ENCODE results near the gene CDA.

CDA gene

GRCh38 chr1:20633190-20634064 lies 44.5 kb downstream of the CDA start, which contains the start of gene PINK1:
Gene PINK1, plus strand, starts transcription at chr1:20633458. Its CDS starts 91 bp downstream, at chr1:20633549.
- ChIA-PET CTCF (interaction anchor here (0.6 to 14.5 kb wide), 40 partner anchors 7 to 910 kb away, joined by 3 to 323 read pairs (median 5); partner anchors contain the start of genes CDA, DDOST and FAM43B), POLR2A (interaction anchor here (0.6 to 1.1 kb wide), 3 partner anchors 13 to 58 kb away, joined by 3 to 5 read pairs (median 5); no protein-coding TSS in a partner anchor)
- peak; percentile 94 for TF ChIP-seq CTCF (IDR thresholded peaks at IDR 0.05; ENCODE audit: insufficient read depth, low read length, missing control alignments)
- no peak for DNase-seq (ENCODE audit: low read depth, low spot score)
- H3K4me3 ChIP-seq (ENCODE audit: low read depth, low read length): peak within 1 kb of the TSS; percentile 79

GRCh38 chr1:20634065-20634593 lies 45.2 kb downstream of the CDA start:
- ChIA-PET POLR2A (interaction anchor here (0.6 to 1.1 kb wide), 3 partner anchors 12 to 59 kb away, joined by 3 to 5 read pairs (median 5); no protein-coding TSS in a partner anchor), CTCF (interaction anchor here (0.6 to 14.5 kb wide), 27 partner anchors 7 to 909 kb away, joined by 3 to 323 read pairs (median 6); partner anchors contain the start of genes CDA and DDOST)
- no peak for TF ChIP-seq CTCF (IDR thresholded peaks at IDR 0.05; ENCODE audit: insufficient read depth, low read length, missing control alignments)
- no peak for DNase-seq (ENCODE audit: low read depth, low spot score)
- H3K4me3 ChIP-seq (ENCODE audit: low read depth, low read length): peak overlapping the region; percentile 79

GRCh38 chr1:20634594-20635084 lies 45.7 kb downstream of the CDA start:
- POLR2A ChIA-PET: no interaction called here
- CTCF ChIA-PET: interaction anchor here (0.9 to 14.5 kb wide), 13 partner anchors 9 to 117 kb away, joined by 3 to 323 read pairs (median 13); partner anchors contain the start of genes CDA and DDOST
- H3K4me3 ChIP-seq (ENCODE audit: low read depth, low read length): peak overlapping the region; percentile 79
- no peak for TF ChIP-seq CTCF (IDR thresholded peaks at IDR 0.05; ENCODE audit: insufficient read depth, low read length, missing control alignments)
- DNase-seq (ENCODE audit: low read depth, low spot score): no peak

GRCh38 chr1:20636785-20637347 lies 48.0 kb downstream of the CDA start:
- no peak for DNase-seq (ENCODE audit: low read depth, low spot score)
- H3K4me3 ChIP-seq (ENCODE audit: low read depth, low read length): no peak overlapping the region
- CTCF ChIA-PET: interaction anchor here (1.0 to 14.5 kb wide), 8 partner anchors 9 to 120 kb away, joined by 3 to 323 read pairs (median 5); partner anchors contain the start of gene DDOST
- POLR2A ChIA-PET: interaction anchor here (1.3 kb wide), 1 partner anchor 25 kb away, joined by 3 read pairs; the partner anchor contains the start of gene DDOST
- TF ChIP-seq CTCF (IDR thresholded peaks at IDR 0.05; ENCODE audit: insufficient read depth, low read length, missing control alignments): no peak

GRCh38 chr1:20640183-20640597 lies 51.3 kb downstream of the CDA start:
- POLR2A ChIA-PET: interaction anchor here (1.6 kb wide), 1 partner anchor 51 kb away, joined by 3 read pairs; the partner anchor contains the start of gene CDA
- CTCF ChIA-PET: interaction anchor here (0.9 to 14.5 kb wide), 14 partner anchors 8 to 720 kb away, joined by 3 to 323 read pairs (median 7); partner anchors contain the start of genes DDOST and PINK1
- no peak overlapping the region for H3K4me3 ChIP-seq (ENCODE audit: low read depth, low read length)
- no peak for DNase-seq (ENCODE audit: low read depth, low spot score)
- TF ChIP-seq CTCF (IDR thresholded peaks at IDR 0.05; ENCODE audit: insufficient read depth, low read length, missing control alignments): peak; percentile 70
